HepG2 (cell line): Measurements from ENCODE around the gene PFKL.

Experiments used
- CTCF ChIP-seq: sonication (generic); formaldehyde crosslinking; IDR thresholded peaks from 2 replicates; pipeline ENCODE4 v1.5.0; 2020; ENCODE audit warnings: mild to moderate bottlenecking, missing genetic modification reagents, moderate library complexity
- MXD4 ChIP-seq: IDR thresholded peaks from 2 replicates; pipeline ENCODE4 v1.6.1; 2016; ENCODE audit warnings: mild to moderate bottlenecking, missing biosample characterization, missing genetic modification reagents
- MYNN ChIP-seq: sonication (generic); formaldehyde crosslinking; IDR thresholded peaks from 2 replicates; pipeline ENCODE4 v1.4.0; 2020; ENCODE audit warnings: mild to moderate bottlenecking, low read depth, missing genetic modification reagents
- THAP7 ChIP-seq: sonication (generic); formaldehyde crosslinking; IDR thresholded peaks from 2 replicates; pipeline ENCODE4 v1.8.1; 2023; ENCODE audit warnings: mild to moderate bottlenecking, missing genetic modification reagents

GRCh38 chr21:44301961-44302406 is 2.1 kb downstream of the PFKL start:
- TF ChIP-seq MYNN: no peak
- TF ChIP-seq MXD4 (CRISPR knock-in tag): no peak
- no peak for TF ChIP-seq THAP7 (CRISPR knock-in tag)
- no peak for TF ChIP-seq CTCF (CRISPR knock-in tag)
